Mucosa of descending colon (tissue), 3 donors: ENCODE data around the gene SLC12A5. TPM values are rescaled to one million over a fixed set of nuclear protein-coding genes. Genes with fewer than 3 reads are reported as not detected.

Experiments
- ATAC-seq: fragments of 200-7000 bp; cut with Tn5 transposase; one replicate; pipeline ENCODE4 v1.9.1; 2020; ENCODE audit warnings: mild to moderate bottlenecking, moderate library complexity
- DNase-seq, 3 donors: peaks; one replicate each; pipeline ENCODE4 v3.0.0-alpha.2; 2020
- H3K36me3 ChIP-seq: fragments of 200-600 bp; one replicate; pipeline ENCODE4 v1.8.0; 2021; ENCODE audit warnings: low read depth, mild to moderate bottlenecking
- H3K4me1 ChIP-seq: fragments of 200-600 bp; one replicate; pipeline ENCODE4 v1.8.0; 2021; ENCODE audit warnings: low read depth, mild to moderate bottlenecking
- H3K4me3 ChIP-seq: fragments of 200-600 bp; one replicate; pipeline ENCODE4 v1.8.0; 2021; ENCODE audit warnings: mild to moderate bottlenecking
- H3K9me3 ChIP-seq: fragments of 200-600 bp; one replicate; pipeline ENCODE4 v1.8.0; 2021; ENCODE audit warnings: mild to moderate bottlenecking
- CTCF ChIP-seq: fragments of 200-600 bp; IDR thresholded peaks from one replicate; pipeline ENCODE4 v1.8.0; 2022; ENCODE audit warnings: antibody characterized with exemption, mild to moderate bottlenecking
- intact Hi-C, 2 donors: fragments of 100-400 bp; cut with DNase I in 1 of 2; cut with micrococcal nuclease in 1 of 2; formaldehyde crosslinking; loops; one replicate each; pipeline versions ENCODE4 v1.11.0 to v1.11.1; 2022; cut with DNase I, micrococcal nuclease
- total RNA-seq, 3 donors: library from RNA; stranded (reverse); fragmentation: NEBNext Ultra II Directional in 2 of 3; extraction: Animal tissue kit (Norgen Biotek cat#: 25700) in 2 of 3; gene quantifications; one replicate each; pipeline versions ENCODE4 v1.2.1 to v1.2.4, GENCODE V29; 2021 to 2023
- donor health status: DM: no; HTN: no; CAD: no; lungs with moderate emphysema.
- donor health status: DM: no; HTN: no; CAD: no.
- donor health status: DM: no; HTN: yes; CAD: no.

Gene SLC12A5
- total RNA-seq, 3 donors from 2014 or later: 2.5 TPM; not detected in 2

GRCh38 chr20:46056970-46057855, 28.2 kb downstream of the SLC12A5 start:
- DNase-seq (peak in 2 of 3 donors; percentile 33 to 38), ATAC-seq (no peak)
- intact Hi-C loops: no loop called here
- Histone ChIP-seq H3K9me3 (no peaks in the 10 kb centered on the region), H3K36me3 (peaks cover 5% of the 10 kb centered on the region), H3K4me1 (peaks cover 6% of the 10 kb centered on the region), H3K4me3 (no peak overlapping the region)
- no peak for TF ChIP-seq CTCF

- H3K4me3 ChIP-seq: no peak overlapping the region
- peak; percentile 39 for ATAC-seq
Measured at GRCh38 chr20:46057856-46058598, 29.0 kb downstream of the SLC12A5 start.

GRCh38 chr20:46058599-46059281, 29.7 kb downstream of the SLC12A5 start:
- TF ChIP-seq CTCF: no peak
- intact Hi-C loops: no loop called here
- peaks cover 15% of the 10 kb centered on the region for H3K36me3 ChIP-seq
- peak in 1 of 3 donors; percentile 36 for DNase-seq
- no peak overlapping the region for H3K4me3 ChIP-seq
- no peaks in the 10 kb centered on the region for H3K9me3 ChIP-seq
- H3K4me1 ChIP-seq: peaks cover 6% of the 10 kb centered on the region
- peak; percentile 17 for ATAC-seq

More at GRCh38 chr20:46057856-46058598, 29.0 kb downstream of the SLC12A5 start:
- Histone ChIP-seq H3K36me3 (peaks cover 11% of the 10 kb centered on the region), H3K4me1 (peaks cover 6% of the 10 kb centered on the region), H3K9me3 (no peaks in the 10 kb centered on the region)
- intact Hi-C loops: no loop called here
- DNase-seq: peak in 2 of 3 donors; percentile 12 to 64
- no peak for TF ChIP-seq CTCF

GRCh38 chr20:46060301-46060881, 31.4 kb downstream of the SLC12A5 start:
- peaks cover 26% of the 10 kb centered on the region for H3K36me3 ChIP-seq
- peaks cover 6% of the 10 kb centered on the region for H3K4me1 ChIP-seq
- no peak for DNase-seq
- no peak for TF ChIP-seq CTCF
- ATAC-seq: peak; percentile 29
- H3K9me3 ChIP-seq: no peaks in the 10 kb centered on the region
- no peak overlapping the region for H3K4me3 ChIP-seq
- intact Hi-C loops: no loop called here

GRCh38 chr20:46060975-46061374, 32.0 kb downstream of the SLC12A5 start:
- peaks cover 32% of the 10 kb centered on the region for H3K36me3 ChIP-seq
- no peak for DNase-seq
- ATAC-seq: no peak
- no peak overlapping the region for H3K4me3 ChIP-seq
- H3K4me1 ChIP-seq: peaks cover 6% of the 10 kb centered on the region
- TF ChIP-seq CTCF: no peak
- intact Hi-C loops: no loop called here
- no peaks in the 10 kb centered on the region for H3K9me3 ChIP-seq
